ENCODE measurements around the gene SMIM38.
A peak's percentile ranks its signal among the peaks of the same experiment; 100 is the strongest.
"Not testable (repeated sequence)": the region's sequence is repeated elsewhere in the genome, so short reads cannot be mapped to it uniquely, and the experiment has no call there.

SMIM38 gene

DNA sequence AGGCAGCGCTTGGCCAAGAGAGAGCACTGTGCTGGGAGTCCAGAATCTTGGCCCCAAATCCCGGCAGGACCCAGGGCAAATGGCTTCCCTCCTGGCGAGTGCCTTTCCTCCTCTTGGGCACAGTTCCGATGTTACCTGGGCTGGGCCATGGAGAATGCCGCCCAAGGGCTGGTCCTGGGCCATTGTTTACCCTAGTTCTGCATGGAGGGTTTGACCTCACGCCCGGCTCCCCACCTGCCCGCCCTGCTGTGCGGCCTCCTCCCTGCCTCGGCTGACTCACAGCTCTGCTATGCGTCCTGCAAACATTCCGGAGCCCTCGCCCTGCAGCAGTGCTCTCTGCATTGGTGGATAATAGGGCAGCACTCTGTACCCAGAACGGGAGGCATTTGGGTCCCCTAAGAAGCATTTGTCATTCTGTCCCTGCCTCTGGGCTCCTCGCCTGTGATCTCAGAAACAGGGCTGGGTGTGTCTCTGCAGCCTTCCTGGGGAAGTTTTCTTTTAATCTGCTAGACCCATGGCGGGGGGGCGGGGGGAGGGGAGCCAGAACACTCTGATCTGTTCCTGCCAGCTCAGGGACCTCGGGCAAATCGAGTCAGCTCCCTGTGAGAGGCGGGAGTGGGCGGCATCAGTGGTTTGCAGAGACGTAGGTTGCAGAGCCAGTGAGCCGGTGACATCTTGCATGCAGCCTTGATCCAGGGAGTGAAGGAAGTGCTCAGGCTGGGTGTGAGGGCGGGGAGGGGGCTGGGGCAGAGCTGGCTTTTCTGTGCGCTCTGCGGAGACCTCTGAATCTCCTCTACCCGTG, 32.9 kb upstream of the SMIM38 start:
- DNase-seq: peak; percentile 82

DNA sequence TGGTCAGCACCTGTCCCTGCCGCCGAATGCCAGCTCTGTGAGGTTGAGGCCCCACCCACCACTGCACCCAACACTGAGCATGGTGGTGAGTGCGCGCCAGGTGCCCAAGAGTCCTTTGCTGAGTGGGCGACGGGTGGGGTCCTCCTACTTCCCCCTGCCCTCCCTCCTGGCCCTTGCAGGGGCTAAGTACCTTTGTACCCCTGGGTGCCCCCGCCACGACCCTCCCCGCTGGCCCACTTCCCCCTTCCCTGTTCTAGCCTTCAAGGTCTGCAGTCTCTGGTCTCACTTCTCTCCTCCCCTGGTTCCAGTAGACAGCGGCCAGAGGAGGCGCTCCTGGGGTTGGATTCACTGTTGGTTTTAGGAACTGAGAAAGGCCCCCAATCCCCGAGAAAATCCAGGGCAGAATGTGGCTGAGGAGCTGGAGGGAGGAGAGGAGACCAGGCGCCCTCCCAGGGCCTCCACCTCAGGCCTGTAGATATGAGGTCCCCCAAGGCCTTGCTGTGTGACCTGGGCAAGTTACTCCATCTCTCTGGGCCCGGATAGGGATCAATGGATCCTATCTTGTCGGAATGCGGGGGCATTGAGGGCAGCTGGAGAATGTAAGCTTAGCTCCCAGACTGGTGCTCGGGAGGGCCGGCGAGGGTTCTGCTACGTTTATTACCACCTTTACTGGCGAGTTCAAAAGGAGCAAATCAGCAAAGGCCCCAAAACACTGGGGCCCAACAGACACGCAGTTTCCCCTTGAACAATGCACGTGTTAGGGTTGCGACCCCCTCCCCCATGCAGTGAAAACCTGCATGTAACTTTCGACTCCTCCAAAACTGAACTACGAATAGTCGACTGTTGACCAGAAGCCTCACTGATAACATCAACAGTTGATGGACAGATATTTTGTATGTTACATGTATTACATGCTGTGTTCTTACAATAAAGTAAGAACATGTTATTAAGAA, 31.9 kb upstream of the SMIM38 start:
- DNase-seq: peak; percentile 52

DNA sequence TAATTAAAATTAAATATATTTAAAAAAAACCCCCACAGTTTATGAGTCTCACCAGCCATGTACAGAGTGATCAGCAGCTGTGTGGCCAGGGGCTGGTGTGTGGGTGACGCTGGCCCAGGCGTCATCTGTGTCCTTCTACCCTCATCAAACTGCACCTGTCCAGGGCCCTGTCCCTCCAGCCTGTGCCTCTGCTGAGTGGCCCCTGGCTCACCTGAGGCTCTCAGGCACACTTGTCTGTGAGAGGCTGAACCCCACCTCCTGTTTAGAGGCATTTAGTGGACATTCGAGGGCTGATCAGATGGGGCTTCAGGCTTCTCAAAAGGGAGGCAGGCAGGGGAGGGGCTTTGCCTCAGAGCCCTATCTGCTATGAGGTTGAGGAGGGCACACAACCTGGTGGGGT, 29.9 kb upstream of the SMIM38 start:
- DNase-seq: no peak

DNA sequence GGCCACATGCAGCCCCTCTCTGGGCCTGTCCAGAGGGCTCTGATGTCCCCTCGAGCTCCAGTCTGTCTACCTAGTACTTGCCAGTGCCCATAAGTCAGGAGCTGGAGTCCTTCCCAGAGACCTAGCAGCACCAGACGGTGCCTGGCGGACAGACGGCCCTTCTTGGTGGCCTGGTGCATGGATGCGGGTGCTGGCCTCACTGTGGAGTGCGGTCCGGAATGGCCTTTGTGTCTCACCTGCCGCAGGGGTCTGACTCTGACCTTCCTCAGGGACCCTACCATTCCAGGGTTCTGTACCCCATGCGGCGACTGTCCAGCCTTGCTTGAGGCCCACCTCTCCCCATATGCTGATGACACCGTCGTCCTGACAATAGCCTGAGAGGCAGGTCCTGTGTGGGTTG, 29.4 kb upstream of the SMIM38 start:
- DNase-seq: no peak

DNA sequence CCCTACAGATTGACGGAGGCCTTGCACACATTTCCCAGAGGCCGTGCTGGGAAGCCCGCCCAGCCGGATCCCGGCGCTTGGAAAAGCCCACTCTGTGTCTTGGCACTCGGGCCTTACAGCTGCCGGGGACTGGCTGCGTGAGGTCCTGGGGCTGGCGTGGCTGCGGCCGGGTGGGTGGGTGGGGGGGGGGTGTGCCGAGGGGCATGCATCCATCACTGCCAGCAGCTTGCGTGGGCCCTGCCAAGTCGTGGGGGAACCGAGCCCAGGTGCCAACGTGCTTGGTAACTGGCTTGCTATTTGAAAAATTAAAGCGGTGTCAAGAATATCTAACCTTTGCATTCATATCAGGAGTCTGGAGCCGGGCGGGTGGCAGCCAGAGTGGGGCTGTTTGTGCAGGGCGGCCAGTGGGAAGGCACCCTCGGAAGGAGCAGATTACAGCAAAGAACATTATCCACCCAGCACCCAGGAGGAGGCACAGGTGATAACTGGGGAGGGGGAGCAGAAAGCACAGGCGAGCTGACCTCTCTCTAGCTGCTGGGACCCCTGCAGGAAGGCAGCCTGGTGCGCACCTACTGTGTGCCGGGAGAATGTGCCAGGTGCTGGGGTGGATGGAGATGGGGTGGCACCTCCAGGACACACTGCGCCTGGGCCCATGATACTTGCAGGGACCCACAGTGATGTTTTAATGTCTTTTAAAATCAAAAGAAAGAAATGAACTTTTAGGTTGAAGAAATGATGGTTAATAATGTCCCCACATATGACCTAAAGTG, 28.5 kb upstream of the SMIM38 start:
- no peak for DNase-seq

DNA sequence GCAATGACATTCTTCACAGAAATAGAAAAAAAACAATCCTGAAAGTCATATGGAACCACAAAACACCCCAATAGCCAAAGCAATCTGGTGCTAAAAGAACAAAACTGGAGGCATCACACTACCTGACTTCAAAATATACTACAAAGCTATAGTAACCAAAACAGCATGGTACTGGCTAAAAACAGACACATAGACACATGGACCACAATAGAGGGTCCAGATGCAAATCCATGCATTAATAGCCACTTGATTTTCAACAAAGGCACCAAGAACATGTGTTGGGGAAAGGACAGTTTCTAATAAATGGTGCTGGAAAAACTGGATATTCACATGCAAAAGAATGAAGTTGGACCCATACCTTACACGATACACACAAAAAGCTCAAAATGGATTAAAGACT, 27.9 kb upstream of the SMIM38 start:
- no peak for DNase-seq

DNA sequence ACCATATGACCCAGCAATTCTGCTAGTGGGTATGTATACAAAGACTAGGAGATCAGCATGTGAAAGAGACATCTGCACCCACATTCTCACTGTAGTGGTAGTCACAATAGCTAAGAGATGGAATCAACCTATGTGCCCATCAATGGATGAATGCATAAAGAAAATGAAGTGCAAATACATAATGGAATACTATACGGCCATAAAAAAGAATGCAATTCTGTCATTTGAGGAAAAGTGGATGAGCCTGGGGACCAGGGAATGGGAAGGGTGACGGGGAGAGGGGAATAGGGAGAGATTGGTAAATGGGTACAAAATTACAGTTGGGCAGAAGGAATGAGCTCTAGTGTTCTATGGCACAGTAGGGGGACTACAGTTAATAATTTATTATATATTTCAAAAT, 26.7 kb upstream of the SMIM38 start:
- no peak for DNase-seq

DNA sequence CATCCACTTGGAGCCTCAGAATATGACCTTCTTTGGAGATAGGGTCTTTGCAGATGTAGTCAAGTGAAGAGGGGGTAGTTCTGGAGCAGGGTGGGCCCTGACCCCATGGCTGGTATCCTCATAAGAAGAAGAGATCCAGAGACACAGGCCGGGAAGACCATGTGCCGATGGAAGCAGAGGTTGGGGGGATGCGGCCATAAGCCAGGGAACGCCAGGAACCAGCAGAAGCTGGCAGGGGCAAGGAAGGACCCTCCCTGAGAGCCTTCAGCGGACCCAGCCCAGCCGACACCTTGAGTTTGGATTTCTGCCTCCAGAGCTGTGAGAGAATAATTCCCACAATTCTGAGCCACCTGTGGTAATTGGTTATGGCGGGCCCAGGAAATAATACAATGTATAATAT, 26.1 kb upstream of the SMIM38 start:
- no peak for DNase-seq

DNA sequence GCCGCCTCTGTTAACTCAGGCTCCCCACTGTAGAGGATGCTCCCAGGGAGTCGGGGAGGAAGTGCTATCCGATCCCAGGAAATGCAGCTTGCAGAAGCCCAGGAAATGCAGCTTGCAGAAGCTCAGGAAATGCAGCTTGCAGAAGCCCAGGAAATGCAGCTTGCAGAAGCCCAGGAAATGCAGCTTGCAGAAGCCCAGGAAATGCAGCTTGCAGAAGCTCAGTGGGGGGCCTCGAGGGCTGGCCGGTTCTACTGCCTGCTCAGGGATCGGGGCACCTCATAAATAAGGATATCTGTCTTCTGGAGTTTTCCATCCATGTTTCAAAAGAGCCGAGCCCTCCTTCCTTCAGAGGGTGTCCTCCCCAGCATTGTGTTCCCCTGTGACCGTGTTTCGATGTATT, 25.1 kb upstream of the SMIM38 start:
- DNase-seq: no peak

DNA sequence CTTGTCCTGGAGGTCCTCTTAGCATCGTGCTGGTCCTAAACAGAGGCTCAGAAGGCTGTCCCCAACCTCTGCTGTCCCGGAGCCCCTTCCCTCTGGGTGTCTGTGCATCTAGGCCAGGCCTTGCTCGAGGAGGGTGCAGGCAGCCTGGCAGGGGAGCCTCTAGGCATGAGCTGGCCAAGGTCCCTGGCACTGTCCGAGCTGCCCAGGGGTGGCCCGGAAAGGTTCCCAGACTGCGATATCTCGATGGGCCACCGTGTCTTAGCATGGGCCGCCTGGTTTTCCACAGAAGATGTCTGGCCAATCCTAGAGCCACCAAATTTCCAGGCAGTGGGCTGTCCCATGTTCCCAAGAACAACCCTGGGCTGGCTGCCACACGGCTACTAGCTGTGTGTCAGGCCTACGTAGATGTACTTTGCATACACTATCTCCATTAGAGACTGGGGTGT, 24.6 kb upstream of the SMIM38 start:
- no peak for DNase-seq

DNA sequence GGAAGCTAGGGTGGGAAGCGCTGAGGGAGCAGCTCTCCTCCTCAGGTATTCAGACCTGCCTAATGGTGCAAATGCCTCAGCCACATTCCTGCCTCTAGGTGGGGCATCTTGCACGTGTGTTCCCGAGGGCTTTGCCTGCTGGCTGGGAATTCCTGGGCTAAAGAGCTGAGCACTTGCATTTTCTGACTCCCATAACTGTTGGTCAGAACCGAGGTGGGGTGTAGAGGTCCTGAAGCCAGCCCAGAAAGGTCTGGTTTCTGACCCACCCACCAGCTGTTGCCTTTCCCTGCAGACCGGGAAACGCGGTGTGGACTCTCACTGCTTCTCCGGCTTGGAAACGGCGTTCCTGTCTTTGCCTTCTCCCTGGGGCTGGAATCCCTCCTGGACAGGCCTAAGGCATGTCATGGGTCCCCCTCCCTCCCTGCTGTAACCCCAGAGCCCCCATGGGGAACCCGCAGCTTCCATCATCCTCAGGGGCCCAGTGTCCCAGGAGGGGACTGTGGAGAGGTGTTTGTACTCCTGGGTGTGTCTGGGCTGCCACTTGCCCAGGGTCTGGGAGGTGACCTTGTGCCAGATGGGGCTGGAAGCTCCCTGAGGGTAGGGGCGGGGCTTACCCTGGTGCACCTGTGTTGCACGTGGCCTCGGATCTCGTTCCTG, 24.0 kb upstream of the SMIM38 start:
- DNase-seq: no peak

DNA sequence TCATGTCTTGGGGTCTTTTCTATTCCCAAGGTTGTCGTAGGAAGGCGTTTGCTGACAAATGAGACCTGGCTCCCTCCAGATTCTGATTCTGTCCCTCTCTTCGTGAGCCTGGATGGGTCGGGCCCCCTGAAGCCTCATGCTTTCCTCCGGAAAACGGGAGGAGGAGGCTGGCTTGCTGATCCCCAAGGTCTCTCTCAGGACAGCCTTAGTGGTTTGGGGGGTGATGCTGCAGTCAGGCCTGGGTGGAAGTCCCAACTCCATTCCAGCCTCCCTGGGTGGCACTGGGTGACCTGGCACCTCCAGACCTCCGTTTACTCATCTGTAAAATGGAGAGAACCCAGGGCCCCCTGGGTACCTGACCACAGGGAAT, 23.4 kb upstream of the SMIM38 start:
- DNase-seq: no peak

DNA sequence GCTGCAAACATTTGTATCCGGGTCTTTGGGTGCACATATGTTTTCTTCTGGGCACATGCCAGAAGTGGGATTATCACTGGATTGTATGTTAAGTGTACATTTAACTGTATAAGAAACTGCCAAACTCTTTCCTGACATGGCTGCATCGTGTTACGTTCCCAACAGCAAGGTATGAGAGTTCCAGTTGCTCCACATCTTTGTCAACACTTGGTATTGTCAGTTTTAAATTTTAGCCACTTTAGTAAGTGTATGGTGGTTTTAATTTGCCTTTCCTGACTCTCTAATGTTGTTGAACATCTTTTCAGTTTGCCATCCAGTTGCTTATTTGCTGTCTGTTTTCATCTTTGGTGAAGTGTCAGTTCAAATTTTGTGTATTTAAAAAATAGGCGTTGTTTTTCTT, 22.5 kb upstream of the SMIM38 start:
- no peak for DNase-seq

DNA sequence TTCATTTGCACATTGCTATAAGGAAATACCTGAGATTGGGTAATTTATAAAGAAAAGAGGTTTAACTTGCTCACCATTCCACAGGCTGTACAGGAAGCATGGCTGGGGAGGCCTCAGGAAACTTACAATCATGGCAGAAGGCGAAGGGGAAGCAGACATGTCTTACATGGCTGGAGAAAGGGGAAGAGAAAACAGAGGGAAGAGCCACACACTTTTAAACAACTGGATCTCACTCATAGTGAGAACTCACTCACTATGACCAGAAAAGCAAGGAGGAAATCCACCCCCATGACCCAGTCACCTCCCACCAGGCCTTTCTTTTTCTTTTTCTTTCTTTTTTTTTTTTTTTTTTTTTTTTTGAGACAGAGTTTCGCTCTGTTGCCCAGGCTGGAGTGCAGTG, 21.6 kb upstream of the SMIM38 start:
- not testable (repeated sequence) for DNase-seq

DNA sequence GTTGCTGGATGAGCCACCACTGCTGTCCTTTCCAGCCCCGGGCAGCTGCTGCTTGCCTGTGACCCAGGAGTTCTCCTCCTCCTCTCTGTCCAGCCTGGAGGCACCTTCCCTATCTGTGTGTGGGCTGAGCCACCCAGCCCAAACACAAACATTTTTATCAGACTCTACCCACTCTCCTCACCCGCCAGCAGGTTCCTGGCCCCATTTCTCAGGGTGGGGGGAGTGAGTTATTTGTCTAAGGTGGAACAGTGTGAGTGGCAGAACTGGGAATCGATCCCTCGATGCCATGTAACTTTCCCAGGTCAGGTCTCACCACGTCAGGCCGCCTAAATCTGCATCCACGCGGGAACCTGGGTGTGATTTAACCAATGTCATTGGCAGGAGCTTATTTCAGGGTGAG, 20.8 kb upstream of the SMIM38 start:
- no peak for DNase-seq

DNA sequence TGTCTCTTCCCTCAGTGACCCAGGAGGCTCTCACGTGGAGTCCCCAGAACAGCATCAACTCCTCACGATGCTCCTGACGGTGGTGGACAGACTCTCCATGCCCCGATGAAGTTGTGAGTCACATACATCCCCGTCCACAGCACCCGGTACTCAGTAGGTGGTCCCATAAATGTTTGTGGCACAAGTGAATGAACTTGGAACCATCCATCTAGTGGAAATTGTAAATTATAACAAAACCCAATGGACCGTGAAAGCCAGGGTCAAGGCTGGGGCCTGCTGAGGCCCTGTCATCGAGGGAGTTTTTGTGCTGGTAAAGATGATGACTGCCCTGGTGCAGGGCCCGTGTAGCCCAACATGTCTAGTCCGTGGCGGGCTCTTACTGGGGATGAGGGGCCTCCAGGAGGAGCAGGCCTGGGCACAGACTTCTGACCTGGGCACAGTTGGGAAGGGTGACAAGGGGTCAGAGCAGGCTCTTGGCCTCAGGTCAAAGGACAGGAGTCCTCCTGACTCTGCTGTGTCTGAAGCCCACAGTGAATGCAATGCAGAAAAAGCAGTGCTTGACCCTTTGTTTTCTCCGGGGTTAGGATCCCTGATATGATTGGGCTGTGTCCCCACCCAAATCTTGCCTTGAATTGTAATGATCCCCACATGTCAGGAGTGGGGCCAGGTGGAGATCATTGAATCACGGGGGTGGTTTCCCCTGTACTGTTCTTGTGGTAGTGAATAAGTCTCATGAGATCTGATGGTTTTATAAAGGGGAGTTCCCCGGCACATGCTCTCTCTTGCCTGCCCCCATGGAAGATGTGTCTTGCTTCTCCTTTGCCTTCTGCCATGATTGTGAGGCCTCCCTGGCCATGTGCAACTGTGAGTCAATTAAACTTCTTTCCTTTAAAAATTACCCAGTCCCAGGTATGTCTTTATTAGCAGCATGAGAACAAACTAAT, 20.0 kb upstream of the SMIM38 start:
- no peak for DNase-seq

DNA sequence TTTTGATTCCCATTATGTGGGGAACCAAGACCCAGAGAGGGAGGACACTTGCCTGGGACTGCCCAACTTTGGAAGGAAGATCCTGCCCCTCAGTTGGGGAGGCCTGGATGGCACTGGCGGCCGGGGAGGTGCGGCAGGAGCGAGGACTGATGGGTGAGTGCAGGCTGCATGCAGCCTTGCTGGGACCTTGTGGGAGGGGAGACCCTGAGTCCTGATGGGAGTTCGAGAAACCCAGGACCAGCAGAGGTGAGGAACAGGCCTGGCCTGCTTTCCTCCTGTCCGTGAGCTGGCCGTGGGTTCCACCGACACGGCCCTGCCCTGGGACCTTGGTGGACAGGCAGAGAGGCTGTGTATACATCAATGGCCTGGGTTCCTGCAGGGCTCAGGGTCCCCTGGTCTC, 19.3 kb upstream of the SMIM38 start:
- DNase-seq: no peak

DNA sequence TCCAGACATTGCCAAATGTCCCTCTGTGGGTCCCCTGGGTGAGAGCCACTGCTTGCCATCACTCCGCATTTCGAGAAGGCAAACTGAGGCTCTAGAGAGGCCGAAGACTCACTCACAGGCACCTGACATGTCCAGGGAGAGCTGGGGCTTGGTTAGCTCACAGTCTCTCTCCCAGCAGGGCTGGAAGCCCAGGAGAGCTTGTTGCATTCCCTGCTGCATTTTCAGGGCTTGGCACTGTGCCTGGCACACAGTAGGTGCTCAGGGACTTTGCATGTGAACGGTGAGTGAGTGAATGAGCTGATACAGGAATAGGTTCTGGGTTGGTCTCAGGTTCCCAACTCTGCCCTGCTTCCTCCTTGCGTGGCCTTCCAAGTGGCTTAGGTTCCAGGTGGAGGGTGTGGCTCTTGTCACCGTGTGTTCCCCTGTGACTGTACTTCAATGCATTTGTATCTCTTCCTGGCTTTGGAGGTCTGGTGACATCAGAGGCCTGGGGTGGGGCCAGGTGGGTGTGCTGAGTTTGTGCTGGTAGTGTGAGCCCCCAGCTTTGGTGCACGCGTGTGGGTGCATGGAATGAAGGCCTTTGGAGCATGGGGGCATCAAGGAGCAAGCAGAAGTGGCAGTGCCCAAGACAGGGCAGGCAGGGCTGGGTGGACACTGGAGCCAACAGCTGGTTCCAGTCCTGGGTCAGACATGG, 18.4 kb upstream of the SMIM38 start:
- DNase-seq: no peak

DNA sequence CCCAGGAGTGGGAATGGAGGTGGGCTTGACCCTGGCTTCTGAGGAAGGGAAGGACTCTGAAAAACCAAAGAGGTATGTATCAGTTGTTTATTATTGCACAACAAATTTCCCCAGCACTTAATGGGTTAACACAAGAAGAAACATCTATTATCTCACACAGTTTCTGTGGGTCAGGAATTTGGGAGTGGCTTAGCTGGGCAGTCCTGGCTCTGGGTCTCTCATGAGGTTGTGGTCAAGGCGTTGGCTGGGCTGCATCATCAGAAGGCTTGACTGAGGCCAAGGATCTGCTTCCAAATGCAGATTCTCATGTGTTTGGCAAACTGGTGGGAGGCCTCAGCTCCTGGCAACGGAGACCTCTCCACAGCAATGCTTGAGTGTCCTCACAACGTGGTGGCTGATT, 17.5 kb upstream of the SMIM38 start:
- no peak for DNase-seq

DNA sequence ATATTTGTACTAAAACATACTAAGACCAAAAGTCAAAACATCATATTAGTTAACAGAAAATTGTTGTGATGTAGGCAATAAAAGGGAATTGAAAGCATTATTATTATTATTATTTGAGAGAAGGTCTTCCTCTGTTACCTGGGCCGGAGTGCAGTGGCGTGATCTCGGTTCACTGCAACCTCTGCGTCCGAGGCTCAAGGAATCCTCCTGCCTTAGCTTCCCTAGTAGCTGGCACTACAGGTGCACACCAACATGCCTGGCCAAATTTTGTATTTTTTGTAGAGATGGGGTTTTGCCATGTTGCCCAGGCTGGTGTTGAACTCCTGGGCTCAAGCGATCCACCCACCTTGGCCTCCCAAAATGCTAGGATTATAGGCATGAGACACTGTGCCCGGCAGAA, 15.6 kb upstream of the SMIM38 start:
- DNase-seq: not testable (repeated sequence)

DNA sequence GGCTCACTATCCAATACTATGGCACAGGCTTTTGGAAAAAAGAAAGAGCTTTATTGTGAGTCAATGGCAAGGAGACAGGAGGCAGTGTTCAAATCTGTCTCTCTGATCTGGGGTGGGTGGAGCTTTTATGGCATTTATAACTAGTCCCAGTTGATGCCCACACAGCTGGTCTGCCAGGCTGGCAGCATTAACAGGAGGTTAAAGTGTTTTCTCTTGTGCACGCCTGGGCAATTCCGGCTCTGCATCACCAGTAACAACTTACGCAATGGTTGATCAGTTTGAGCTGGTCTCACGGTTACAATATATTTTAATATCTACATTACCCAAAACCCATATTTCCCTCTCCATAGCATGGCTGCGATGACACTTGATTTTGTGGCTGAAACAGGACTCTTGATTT, 15.1 kb upstream of the SMIM38 start:
- DNase-seq: no peak
